Tibial artery (tissue), 4 donors: Measurements from ENCODE around the gene UST.

ENCODE experiments used
- DNase-seq, 2 donors: peaks; one replicate each; pipeline ENCODE4 v3.0.0-alpha.2; 2019
- H3K27ac ChIP-seq, 2 donors: fragments of 200-600 bp; sonication (generic) in 1 of 2; 1 replicate in 1 of 2; 2 replicates in 1 of 2; pipeline ENCODE4 v1.5.1; 2018 to 2019; ENCODE audit warnings: mild to moderate bottlenecking in 1 of 2
- H3K27me3 ChIP-seq, 2 donors: fragments of 200-600 bp; sonication (generic) in 1 of 2; one replicate each; pipeline versions ENCODE4 v1.5.1 to v1.6.0; 2016 to 2019
- H3K36me3 ChIP-seq, 3 donors: fragments of 200-600 bp; sonication (generic) in 2 of 3; one replicate each; pipeline ENCODE4 v1.5.1; 2016 to 2019; ENCODE audit warnings: mild to moderate bottlenecking in 2 of 3
- H3K4me1 ChIP-seq, 4 donors: fragments of 200-600 bp; sonication (generic) in 2 of 4; 1 replicate in 3 of 4; 2 replicates in 1 of 4; pipeline ENCODE4 v1.5.1; 2016 to 2019
- H3K4me3 ChIP-seq, 2 donors: fragments of 200-600 bp; sonication (generic) in 1 of 2; 1 replicate in 1 of 2; 2 replicates in 1 of 2; pipeline ENCODE4 v1.5.1; 2018 to 2019; ENCODE audit warnings: mild to moderate bottlenecking in 2 of 2
- H3K9me3 ChIP-seq, 3 donors: fragments of 200-600 bp; sonication (generic) in 1 of 3; one replicate each; pipeline ENCODE4 v1.5.1; 2016 to 2019
- CTCF ChIP-seq, 2 experiments: fragments of 200-600 bp in 1 of 2; fragments of 450-650 bp in 1 of 2; IDR thresholded peaks; one replicate each; pipeline ENCODE4 v1.5.1; 2017 to 2019; ENCODE audit warnings: antibody characterized with exemption in 2 of 2, mild to moderate bottlenecking in 1 of 2, moderate library complexity in 1 of 2
- intact Hi-C: fragments of 100-400 bp; cut with DNase I; formaldehyde crosslinking; loops from one replicate; pipeline ENCODE4 v1.15.0; 2023; ENCODE audit warnings: low total_unique reads

Gene UST

GRCh38 chr6:148746363-148747144, at the start of gene UST:
Gene UST, plus strand, starts transcription at chr6:148747030. Its CDS starts 401 bp downstream, at chr6:148747431.
- DNase-seq, result peak; percentile 93 to 96
- Histone ChIP-seq H3K36me3 (no peaks in the 10 kb centered on the region), H3K4me1 (peaks cover 0 to 25% (median 13%) of the 10 kb centered on the region in 4 donors), H3K27ac (peak within 1 kb of the TSS; percentile 85 to 87), H3K4me3 (peak within 1 kb of the TSS; percentile 68 to 88), H3K9me3 (no peaks in the 10 kb centered on the region), H3K27me3 (no peaks in the 10 kb centered on the region)
- intact Hi-C loops, result loop anchor here (10.0 kb wide), 2 partner anchors 172 to 198 kb away; no protein-coding TSS in a partner anchor
- TF ChIP-seq CTCF (IDR thresholded peaks at IDR 0.05), result peak in 1 of 2 experiments; percentile 37

- intact Hi-C loops, result no loop called here
- H3K27ac ChIP-seq, result no peak overlapping the region
- no peaks in the 10 kb centered on the region for H3K9me3 ChIP-seq
- no peak for TF ChIP-seq CTCF (IDR thresholded peaks at IDR 0.05)
- no peak overlapping the region for H3K4me3 ChIP-seq
- H3K36me3 ChIP-seq, result no peaks in the 10 kb centered on the region
- H3K4me1 ChIP-seq, result peaks cover 0 to 15% (median 5%) of the 10 kb centered on the region in 4 donors
- H3K27me3 ChIP-seq, result no peaks in the 10 kb centered on the region
- DNase-seq, result no peak
These were observed 48.9 kb upstream of the UST start for GRCh38 chr6:148697895-148698440.

- Histone ChIP-seq H3K27ac (no peak overlapping the region), H3K4me3 (no peak overlapping the region), H3K36me3 (no peaks in the 10 kb centered on the region), H3K9me3 (no peaks in the 10 kb centered on the region), H3K27me3 (no peaks in the 10 kb centered on the region), H3K4me1 (peaks cover 0 to 15% (median 5%) of the 10 kb centered on the region in 4 donors)
- TF ChIP-seq CTCF (IDR thresholded peaks at IDR 0.05), result no peak
- intact Hi-C loops, result no loop called here
- DNase-seq, result no peak
These were observed 48.1 kb upstream of the UST start for GRCh38 chr6:148698671-148699180.

GRCh38 chr6:148700047-148700715, 46.6 kb upstream of the UST start:
- Histone ChIP-seq H3K4me1 (peaks cover 0 to 15% (median 5%) of the 10 kb centered on the region in 4 donors), H3K27ac (no peak overlapping the region), H3K27me3 (no peaks in the 10 kb centered on the region), H3K9me3 (no peaks in the 10 kb centered on the region), H3K36me3 (no peaks in the 10 kb centered on the region), H3K4me3 (peak overlapping the region; percentile 32 to 43)
- TF ChIP-seq CTCF (IDR thresholded peaks at IDR 0.05), result no peak
- DNase-seq, result no peak
- intact Hi-C loops, result no loop called here

- Histone ChIP-seq H3K4me1 (peaks cover 0 to 15% (median 5%) of the 10 kb centered on the region in 4 donors), H3K27ac (peak overlapping the region in 1 of 2 donors; percentile 20), H3K36me3 (no peaks in the 10 kb centered on the region), H3K27me3 (no peaks in the 10 kb centered on the region), H3K9me3 (no peaks in the 10 kb centered on the region), H3K4me3 (peak overlapping the region; percentile 32 to 43)
- no peak for TF ChIP-seq CTCF (IDR thresholded peaks at IDR 0.05)
- intact Hi-C loops, result no loop called here
- DNase-seq, result no peak
These were observed 46.0 kb upstream of the UST start for GRCh38 chr6:148700741-148701311.
